KOPT-K1 (cell line): ENCODE data around the gene FOSL2.

Experiments used
- H3K27ac ChIP-seq: fragments of 200-600 bp; sonication (generic); 2 replicates; pipeline ENCODE4 v1.5.1; 2016; ENCODE audit warnings: antibody characterized with exemption, mild to moderate bottlenecking, low read depth, low read length; ENCODE audit not compliant: poor library complexity, severe bottlenecking
- H3K36me3 ChIP-seq: fragments of 200-600 bp; sonication (generic); 2 replicates; pipeline ENCODE4 v1.5.1; 2017; ENCODE audit warnings: antibody characterized with exemption, mild to moderate bottlenecking, low read length, moderate library complexity; ENCODE audit not compliant: insufficient read depth
- H3K9me3 ChIP-seq: fragments of 200-600 bp; sonication (generic); 2 replicates; pipeline ENCODE4 v1.5.1; 2017; ENCODE audit warnings: antibody characterized with exemption, low read length, mild to moderate bottlenecking; ENCODE audit not compliant: insufficient read depth, poor library complexity, severe bottlenecking

The FOSL2 gene

GRCh38 chr2:28463211-28463816, 70.7 kb downstream of the FOSL2 start:
- Histone ChIP-seq H3K36me3 (no peaks in the 10 kb centered on the region), H3K27ac (no peak overlapping the region), H3K9me3 (peaks cover 4% of the 10 kb centered on the region)

- no peak overlapping the region for H3K27ac ChIP-seq
- peaks cover 4% of the 10 kb centered on the region for H3K9me3 ChIP-seq
- no peaks in the 10 kb centered on the region for H3K36me3 ChIP-seq
Observed at GRCh38 chr2:28463893-28464292, 71.2 kb downstream of the FOSL2 start.

GRCh38 chr2:28465148-28465885, 72.7 kb downstream of the FOSL2 start:
- Histone ChIP-seq H3K27ac (no peak overlapping the region), H3K9me3 (peaks cover 4% of the 10 kb centered on the region), H3K36me3 (no peaks in the 10 kb centered on the region)
